HG02678 (cell line): ENCODE measurements around the gene AVPR2.

Experiments
- ATAC-seq: cut with Tn5 transposase; IDR thresholded peaks from one replicate; pipeline ENCODE4 v1.9.1; 2021; ENCODE audit warnings: mild to moderate bottlenecking, moderate library complexity; ENCODE audit not compliant: unreplicated experiment

Gene AVPR2

DNA sequence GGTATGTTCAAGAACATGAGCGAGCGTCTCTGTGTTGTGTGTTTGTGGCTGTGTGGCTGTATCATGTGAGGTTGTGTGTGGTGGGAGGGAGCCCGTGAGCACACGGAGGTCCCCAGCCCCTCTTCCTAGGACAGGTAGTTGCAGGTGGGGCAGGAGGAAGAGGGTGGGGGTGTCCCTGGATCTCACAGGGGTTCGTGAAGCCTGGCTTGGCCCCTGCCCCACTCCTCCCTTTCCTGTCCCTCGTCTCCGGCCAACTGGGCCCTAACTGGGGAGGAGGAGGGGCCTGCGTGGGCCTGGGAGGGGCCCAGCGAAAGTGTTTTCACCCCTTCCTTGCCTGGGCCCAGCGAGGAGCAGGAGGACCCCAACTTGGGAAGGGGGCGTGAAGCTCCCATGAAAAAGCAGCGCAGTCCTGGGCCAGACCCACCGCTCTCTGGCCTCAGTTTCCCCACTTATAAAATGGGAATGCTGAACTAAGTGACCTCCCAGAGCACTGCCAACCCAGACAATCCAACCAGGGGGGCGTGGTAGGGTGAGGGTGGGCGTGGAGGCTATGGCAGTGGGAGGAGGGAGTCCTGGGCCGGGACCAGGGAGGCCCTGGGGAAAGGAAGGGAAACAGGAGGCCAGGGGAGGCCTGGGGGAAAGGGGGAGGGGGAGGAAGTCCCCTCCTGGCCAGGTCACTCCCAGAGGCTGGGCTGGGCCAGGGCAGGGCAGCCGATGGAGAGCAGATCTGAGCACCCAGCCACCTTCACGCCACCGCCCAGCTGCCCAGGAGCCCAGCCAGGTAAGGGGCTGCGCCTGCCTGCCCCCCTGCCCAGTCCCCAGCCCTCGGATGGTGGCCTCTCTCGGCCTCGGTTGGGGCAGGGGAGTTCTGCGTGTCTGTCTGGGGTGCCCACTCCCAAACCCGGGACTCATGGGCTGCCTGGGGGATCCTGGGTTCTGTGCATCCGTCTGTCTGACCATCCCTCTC is at the start of gene AVPR2:
AVPR2 (plus strand) TSS at position 683 of the 967 bp plus-strand sequence. CDS start 473 bp downstream, outside the sequence.
- ATAC-seq: no peak

DNA sequence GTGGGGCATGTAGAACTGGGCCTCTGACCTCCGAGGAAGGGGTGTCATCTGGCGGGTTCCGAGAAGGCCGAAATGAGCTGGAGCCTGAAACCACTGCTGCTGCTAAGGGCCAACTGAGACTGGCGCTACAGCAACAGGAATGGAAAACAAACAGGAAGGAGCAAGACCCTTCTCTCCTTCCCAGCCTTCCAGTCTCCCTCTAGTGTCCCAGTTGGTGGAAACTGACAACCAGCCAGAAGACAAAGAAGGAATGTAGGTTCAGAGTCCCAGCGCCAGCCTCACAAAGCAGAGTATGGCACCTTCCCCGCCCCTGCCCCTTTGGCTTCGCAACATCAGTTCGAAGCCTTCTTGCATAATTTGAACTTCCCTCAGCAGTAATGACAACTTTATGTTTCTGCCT is 49.8 kb upstream of the AVPR2 start:
- no peak for ATAC-seq

GRCh38 chrX:153857348-153857903 is 47.0 kb upstream of the AVPR2 start:
- no peak for ATAC-seq

- ATAC-seq: no peak
These were observed 43.3 kb upstream of the AVPR2 start for GRCh38 chrX:153861151-153861550.

- no peak for ATAC-seq
These were observed 42.7 kb upstream of the AVPR2 start for GRCh38 chrX:153861733-153862310.

DNA sequence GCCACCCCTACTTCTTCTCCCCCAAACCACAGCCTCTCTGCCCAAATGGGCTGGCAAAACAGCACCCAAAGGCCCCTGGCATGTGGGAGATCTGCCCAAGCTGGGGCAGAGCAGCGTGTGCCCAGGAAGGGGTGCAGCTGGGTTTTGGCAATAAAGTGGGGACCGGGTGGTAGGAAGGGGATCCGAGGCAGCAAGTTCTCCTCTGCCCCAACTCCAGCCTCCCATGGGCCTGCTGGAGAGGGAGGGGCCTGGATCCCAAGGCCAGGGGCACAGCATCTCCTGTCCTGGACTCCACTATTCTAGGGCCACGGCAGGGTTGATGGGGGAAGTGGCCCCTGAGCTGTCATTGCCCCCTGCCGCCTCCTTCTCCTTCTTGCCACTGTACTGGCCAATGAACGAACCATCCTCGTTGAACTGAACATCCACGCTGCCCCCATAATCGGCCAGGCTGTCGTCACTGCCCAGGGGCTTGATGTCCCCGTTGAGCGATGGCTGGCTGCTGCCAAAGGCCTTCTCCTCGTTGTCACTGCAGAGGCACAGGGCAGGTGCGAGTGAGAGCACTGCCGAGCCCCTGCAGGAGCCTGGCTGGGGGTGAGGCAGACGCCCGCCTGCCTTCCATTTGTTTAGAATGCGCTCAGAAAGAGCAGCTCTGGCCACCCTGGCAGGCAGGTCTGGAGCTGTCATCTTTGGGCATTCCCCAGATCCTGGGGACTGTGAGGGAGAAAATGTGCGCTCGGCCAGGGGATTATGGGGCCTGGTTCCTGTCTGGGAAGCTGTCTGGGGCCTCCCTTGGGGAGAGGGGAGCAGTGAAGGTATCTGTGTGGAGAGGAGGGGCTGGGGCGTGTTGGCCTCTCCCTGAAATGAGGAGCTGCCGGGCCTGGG is 41.9 kb upstream of the AVPR2 start:
- no peak for ATAC-seq

GRCh38 chrX:153863251-153863991 is 41.1 kb upstream of the AVPR2 start:
- ATAC-seq: no peak

- ATAC-seq: no peak
These were observed 40.4 kb upstream of the AVPR2 start for GRCh38 chrX:153864101-153864500.

- no peak for ATAC-seq
These were observed 39.7 kb upstream of the AVPR2 start for GRCh38 chrX:153864561-153865320.

- ATAC-seq: no peak
These were observed 39.2 kb upstream of the AVPR2 start for GRCh38 chrX:153865321-153865580.

DNA sequence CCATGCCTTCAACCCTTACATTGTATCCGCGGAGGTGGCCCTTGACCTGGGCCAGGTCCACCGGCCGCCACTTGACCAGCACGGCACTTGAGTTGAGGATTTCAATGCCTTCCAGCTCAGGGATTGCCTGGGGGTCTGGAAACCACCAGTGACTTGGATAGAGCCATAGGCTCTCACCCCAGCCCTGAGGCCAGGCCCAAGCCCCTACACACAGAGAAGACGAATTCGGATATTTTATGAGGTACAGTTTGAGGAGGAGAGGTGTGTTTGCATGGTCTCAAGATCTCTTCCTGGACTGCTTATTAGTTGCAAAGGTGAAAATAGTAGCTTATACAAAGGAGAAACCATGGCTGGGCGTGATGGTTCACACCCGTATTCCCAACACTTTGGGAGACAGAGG is 38.8 kb upstream of the AVPR2 start:
- ATAC-seq: no peak

GRCh38 chrX:153866302-153867019 is 38.0 kb upstream of the AVPR2 start:
- no peak for ATAC-seq

DNA sequence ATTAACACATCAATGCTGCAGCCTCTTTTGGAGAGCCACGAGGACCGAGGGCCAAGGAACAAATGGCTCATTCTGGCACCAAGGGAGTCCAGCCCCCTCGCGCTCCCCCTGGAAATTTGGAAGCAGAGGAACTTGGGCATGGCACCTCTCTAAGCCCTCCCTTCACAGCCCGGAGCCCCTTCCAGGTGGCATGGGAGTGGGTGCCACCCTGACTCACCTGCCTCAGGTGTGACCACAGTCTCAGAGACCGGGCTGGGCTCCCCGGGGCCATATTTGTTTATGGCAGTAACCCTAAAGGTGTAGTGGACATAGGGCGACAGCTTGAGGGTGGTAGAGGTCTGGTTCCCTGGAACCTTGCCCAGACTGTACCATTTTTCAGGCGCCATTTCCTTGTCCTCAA is 37.3 kb upstream of the AVPR2 start:
- no peak for ATAC-seq

GRCh38 chrX:153867671-153868070 is 36.8 kb upstream of the AVPR2 start:
- no peak for ATAC-seq

- no peak for ATAC-seq
These were observed 35.6 kb upstream of the AVPR2 start for GRCh38 chrX:153868576-153869472.

GRCh38 chrX:153869473-153870287 is 34.8 kb upstream of the AVPR2 start:
- ATAC-seq: no peak

DNA sequence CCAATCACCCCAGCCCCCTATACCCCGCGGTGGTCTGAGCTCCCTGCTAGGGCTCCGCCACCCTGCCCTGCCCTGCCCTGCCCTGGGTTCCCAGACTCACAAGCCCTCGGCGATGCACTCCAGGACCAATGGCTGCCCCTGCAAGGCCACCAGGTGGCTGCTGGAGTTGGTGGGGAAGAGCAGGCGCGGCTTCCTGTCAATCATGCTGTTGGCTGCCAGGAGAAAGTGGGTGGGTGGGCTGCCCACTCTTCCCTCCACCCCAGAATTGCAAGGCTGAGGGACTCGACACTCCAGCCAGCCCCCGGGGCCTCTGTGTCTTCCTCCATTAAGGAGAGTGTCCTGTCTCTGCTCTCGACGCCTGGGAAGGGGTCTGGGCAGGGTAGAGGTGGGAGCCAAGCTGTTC is 34.2 kb upstream of the AVPR2 start:
- ATAC-seq: no peak
